ENCODE measurements around the gene HS1BP3.
A peak's percentile ranks its signal among the peaks of the same experiment; 100 is the strongest.

HS1BP3 gene

DNA sequence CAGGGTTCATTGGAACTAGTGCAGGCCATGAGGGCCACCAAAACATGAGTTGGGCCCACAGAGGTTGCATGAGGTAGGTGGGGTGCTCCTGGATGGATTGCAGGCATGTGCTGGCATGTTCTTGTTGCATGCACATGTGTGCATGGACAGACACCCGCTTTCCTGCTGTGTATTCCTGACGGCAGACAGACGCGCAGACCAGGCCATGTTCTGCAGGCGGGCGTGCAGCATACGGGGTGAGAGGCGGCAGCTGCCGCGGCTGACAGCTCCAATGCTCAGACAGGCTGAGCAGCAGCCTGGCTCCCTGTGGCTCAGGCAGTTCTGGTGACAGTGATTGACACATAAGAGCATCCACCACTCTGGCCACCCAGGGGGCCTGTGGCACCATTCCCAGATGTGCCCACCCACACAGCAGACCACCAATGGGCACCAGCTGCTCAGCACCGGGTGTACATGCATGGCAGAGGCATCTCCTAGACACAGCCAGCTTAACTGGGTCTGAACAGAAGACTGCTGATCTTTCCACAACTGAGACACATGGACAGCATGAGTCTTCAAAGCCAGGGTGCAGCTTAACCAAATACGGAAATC lies 21.2 kb downstream of the HS1BP3 start:
- no peak for DNase-seq (ENCODE audit: low read depth)

DNA sequence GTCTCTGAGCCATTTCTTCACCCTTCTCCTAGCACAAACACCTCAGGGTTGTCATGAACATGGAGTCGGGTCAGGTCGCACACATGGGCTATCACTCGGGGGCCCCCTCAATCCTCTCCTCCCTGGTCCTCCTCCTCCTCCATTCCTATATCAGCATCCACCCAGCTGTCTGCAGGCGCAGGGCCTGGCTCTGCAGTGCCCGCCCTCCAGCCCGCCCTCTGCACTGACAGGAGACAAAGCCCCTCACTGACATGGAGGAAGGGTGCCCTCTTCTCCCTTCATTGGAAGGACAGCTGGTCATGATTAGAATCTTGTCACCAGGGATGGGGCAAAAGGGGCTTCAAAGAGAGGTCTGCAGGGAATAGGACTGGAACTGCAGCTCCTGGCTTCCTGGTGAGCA lies 21.7 kb downstream of the HS1BP3 start:
- DNase-seq (ENCODE audit: low read depth), result no peak

DNA sequence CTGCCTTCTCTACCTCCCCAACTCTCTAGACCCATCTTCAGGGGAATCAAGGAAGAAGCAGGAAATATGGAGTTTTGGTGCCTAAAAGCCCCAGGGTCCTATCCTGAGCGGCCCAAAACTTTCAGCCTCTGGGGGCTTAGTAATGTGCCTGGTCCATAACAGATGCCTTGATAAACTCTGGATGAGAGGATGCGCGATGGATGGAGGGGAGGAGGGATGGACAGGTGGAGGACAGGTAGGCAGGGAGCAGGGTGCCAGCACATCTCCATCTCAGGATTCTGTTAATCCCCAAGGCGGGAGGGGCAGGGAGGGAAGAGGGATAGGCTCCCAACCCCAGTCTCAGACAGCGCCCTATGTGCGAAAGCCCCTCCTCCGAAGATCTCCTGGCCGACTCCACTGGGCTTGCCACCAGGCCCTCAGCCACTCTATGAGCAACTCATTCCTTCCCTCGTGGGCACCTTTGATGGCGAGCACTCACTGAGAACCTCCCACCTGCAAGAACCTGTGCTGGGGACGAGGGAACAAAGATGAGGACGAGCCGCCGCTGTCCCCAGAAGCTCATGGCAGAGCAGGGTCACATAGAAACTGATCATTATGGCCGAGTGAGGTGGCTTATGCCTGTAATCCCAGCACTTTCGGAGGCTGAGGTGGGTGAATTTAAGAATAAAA lies 23.1 kb downstream of the HS1BP3 start:
- DNase-seq (ENCODE audit: low read depth), result no peak

DNA sequence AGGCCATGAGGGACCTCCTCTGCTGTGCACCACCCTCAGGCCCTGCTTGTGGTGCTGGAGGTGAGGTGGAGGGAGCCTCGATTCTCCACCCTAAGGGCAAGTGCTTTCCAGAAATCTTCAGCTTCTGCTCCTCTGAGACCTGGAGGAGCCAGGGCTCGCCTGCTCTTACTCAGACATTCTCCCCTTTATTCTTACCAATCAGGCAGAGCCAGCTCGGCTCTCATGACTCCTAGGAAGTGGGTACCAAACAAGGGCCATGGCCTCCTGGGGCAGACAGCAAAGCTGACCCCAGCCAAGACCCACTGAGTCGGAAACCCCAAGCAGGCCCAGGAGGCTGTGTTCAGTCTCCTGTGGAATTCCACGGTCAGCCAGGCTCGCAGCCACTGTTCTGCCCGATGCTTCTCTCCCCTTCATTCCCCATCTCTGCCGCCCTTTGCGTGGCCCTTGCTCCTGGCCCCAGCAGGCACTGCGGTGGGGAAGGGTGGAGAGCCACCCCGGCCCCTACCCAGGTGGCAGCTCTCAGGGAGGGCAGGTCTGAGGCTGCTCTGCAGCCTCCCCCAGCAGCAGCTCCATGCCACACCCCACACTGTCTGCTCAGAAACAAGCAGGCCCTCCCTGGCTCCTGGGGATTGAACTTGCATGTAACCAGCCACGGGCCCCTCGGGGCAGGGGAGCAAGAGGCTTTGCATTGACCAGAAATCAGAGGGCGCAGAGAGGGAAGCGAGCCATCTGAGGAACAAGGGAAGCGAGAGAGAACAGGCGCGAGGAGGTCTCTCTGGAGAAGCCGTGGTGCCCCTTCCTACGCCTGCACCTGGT lies 24.0 kb downstream of the HS1BP3 start:
- no peak for DNase-seq (ENCODE audit: low read depth)

DNA sequence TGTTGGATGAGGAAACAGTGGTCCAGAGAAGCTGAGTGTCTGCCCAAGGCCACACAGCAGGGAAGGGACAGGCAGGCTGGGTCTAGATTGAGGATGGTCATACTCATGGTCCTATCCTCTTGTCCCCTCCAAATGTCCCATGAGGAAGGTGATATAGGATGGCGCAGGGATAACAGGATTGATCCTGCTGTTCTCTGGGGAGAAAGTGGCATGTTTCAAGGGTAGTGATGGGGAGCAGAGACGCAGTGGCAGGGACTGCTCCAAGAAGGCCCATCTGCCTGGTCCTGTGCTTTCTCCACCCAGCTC lies 24.6 kb downstream of the HS1BP3 start:
- no peak for DNase-seq (ENCODE audit: low read depth)

DNA sequence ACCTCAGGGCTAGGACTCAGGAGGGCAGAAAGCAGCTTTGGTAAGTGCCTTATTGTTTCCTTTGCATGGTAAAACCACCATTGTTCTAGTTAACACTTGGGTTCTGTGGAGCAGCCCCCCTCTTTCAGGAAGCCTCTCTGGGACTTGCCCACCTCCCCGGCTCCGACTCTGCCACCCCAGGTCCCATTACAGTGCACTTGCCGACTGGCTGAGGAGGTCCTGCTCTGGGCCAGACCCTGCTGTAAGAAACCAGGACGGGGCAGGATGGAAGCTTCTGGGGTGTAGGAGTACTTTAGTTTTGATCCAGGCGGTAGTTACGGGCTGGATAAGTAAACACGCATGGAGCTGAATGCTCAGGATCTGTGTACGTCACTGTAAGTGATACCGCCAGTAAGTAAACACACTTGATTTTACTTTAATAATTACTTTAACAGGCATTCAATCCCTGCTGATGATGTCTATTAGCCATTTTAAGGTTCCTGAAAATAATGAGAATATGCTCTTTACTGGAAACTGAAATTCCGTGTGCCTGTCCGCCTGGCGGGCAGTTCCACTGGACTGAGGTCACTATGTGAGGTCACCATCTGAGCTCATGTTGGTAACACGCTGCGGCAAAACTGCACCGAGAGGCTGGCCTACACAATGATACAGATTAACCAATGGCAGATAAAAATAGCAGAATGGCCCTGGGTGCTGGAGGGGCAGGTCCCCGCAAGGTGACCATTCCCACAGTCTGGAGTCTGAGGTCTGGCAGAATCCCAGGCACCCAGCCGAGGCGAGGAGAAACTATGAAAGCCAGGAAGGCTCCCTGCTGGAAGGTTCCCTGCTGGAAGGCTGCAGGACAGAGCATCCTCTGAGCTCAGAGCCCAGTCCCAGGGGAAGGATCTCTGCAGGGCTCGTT lies 25.2 kb downstream of the HS1BP3 start:
- no peak for DNase-seq (ENCODE audit: low read depth)

DNA sequence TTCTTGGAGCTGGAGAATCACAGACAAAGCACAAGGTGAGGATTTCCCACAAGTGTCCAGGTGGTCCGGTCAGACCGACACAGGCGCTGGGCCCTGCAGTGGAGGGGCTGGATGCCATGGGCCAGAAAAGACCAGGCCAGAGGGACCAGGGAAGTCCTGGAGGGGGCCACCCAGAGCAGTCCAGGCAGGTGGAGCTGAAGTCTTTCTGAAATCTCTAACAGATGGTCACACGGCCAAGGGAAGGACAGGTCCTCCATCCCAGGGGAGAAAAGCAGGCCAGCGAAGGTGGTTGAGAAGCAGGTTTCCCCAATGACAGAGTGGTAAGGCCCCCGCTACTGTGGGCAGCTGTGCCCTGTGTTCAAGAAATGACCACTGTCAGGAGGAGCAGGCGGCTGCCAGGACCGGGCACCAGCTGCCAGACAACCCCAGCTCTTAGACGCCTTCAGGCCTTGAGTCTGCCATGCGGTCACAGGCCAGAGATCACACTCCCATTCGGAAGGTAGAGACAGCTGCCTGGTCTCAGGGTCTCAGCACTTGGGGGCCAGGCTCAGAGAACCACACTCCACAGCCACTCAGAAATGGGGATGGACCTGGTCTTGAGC lies 25.9 kb downstream of the HS1BP3 start:
- DNase-seq (ENCODE audit: low read depth), result no peak

DNA sequence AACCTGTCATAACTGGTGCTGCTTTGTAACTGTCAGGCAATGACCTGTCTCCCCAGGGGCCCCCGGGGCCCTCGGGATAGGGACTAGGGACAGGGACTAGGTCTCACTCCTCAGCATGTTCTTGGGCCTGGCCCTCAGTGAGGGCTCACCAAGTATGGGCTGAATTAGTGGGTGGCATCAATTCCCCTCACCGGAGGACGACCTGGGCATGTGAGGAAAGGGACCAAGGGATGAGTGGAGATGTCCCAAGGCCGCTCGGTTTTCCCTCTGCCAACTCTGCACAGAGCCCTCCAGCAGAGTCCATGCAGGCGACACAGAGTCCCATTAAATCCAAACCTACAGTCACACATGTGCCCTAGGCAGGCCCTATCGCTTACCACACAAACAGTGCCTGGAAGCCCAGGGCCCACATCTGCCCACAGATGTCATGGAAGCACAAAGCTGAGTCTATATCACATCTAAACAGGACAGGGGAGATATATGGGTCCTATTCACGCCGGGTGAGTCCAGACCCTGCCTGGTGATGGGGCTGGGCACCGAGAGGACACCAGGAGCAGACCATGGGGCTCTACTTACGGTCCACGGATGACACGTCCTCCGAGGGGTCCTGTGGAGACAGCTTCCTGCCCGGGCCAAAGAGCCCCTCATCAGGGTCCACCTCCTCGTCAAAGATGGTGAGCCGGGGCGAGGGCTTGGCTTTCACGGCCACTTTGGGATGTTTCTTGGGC lies 26.6 kb downstream of the HS1BP3 start:
- DNase-seq (ENCODE audit: low read depth), result no peak

DNA sequence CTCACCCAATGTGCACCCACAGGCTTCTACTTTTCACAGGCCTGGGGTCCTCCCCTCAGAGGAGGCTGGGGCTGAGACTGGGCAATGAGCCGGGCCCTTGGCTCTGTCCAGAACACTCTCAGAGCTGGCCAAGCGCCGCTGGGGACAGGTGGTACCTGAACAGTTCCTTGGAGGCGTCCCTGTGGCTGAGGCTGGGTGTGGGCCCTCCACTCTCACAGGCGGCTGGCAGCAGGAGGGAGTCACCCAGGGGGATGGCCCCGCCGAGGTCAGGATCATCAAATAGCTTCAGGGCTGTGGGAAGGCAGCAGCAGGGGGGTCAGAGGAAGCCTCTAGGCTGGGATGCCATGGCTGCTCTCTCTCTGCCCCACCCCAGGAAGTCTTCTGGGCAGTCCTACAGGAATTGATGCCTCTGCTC lies 27.1 kb downstream of the HS1BP3 start:
- no peak for DNase-seq (ENCODE audit: low read depth)

DNA sequence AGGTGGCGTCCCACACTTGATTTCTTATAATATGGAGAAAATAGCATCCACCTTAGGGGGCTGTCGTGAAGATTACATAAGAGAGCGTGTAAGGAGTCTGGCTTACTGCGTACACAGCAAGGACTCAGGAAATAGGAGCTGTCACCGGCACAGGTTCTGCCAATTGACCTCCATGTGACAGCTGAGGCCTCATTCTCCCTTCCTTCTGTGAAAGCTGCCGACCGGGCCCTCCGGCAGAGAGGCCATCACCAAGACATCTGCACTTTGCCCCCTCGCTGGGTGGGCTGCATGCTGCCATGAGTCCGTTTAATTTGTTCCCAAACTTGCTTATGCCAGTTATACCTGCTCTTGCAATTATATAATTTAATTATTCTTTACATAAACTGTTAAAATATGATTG lies 27.7 kb downstream of the HS1BP3 start:
- no peak for DNase-seq (ENCODE audit: low read depth)

DNA sequence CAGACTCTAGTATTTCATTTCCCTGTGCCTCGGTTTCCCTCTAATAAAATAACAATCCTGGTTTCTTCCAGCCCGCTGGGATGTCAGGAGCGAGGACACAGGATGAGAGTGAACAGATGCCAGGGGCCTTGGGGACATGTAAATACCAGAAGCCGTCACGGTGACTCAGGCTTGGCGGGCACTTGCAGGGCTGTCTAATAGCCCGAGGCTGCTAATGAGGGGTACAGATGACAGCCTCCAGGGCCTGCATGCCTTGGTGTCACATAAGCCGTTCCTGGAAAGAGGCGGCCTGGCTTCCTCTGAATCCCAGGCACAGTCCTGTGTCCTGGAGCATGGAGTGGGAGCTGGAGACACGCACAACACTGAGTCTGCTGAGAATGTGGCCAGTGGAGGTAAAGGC lies 28.2 kb downstream of the HS1BP3 start:
- no peak for DNase-seq (ENCODE audit: low read depth)

DNA sequence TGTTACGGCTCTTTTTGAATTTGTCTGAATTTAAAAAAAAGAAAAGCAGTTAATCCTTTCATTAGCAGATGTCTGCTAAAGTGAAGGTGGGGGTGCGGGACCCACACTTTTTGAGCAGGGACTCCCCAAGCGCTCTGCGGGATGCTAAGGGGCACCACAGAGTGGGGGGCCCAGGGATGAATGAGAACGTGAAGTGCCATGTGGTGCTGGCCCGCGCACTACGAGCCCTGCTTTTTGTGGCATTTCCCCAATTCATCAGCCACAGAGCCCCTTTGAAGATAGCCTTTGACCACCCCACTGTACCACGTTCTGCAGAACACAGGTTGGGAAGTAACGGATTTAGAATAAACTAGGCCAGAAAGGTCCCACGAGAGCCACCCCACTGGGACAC lies 28.6 kb downstream of the HS1BP3 start:
- no peak for DNase-seq (ENCODE audit: low read depth)

DNA sequence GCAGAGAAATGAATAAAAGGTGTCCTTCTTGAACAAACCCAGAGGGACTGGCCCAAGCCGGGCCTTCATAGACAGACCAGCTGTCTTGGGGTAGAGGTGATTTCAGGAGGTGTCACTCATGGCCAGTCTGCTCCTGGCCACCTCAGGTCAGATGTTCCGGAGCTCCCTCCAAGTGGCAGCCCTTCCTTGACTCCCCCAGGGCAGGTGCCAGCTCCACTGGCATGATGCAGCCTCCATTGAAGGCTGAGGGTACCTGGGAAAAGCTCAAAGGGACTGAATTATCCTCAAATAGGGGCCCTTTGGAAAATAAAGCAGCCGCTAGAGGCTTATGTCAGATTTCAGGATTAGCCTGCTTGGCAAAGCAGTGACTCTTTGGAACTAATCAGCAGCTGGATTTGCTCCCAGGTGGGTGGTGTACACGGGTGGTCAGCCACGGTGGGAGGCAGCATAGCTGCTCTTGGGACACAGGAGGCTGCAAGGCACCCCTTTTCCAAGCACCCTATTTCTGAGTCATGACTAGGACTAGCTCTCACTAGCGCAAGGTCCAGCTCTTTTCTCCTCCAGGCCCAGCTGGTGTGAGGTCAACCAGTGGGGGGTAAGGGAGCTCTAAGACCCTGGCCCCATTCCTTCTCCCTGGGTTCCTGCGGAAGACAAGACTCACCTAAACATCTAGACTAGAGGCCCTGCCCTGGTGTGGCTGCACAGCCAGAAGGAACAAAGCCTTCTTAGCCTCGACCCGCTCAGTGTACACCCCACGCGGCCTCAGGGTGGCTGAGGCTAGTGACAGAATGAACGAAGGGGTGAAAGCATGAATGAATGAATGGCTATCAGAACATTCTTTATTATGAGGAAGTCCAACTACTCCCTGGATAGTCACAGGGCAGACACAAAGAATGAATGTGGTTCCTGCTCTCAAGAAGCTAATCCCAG lies 29.3 kb downstream of the HS1BP3 start:
- DNase-seq (ENCODE audit: low read depth), result no peak

DNA sequence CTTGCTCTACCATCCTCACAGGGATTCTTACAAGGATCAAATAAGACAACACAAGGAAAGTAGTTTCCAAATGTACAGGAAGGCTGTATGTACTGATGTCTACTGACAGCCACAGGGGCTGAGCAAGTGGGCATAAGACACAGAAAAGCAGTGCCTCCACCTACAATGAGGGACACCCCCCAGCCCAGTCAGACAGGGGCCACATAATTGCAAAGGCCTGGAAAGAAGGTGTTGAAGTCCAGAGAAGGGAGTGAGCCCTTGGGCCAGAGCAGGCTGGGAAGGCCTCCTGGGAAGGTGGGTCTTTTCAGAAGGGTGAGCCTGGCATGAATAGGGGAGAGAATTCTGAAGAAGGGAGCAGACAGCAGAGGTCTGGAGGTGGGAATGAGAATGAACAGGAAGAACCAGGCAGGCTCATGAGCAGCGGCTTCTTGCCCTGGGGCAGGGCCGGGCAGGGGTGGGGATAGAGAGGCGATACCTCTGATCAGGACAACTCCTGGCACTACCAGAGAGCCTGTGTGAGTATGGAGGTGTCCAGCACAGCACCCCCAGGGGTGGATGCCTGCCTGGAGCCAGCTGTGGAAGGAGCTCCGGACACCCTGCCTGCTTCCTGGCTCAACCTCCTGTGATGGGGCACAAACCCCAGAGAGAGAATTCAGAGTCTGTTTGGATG lies 30.1 kb downstream of the HS1BP3 start:
- DNase-seq (ENCODE audit: low read depth), result no peak

DNA sequence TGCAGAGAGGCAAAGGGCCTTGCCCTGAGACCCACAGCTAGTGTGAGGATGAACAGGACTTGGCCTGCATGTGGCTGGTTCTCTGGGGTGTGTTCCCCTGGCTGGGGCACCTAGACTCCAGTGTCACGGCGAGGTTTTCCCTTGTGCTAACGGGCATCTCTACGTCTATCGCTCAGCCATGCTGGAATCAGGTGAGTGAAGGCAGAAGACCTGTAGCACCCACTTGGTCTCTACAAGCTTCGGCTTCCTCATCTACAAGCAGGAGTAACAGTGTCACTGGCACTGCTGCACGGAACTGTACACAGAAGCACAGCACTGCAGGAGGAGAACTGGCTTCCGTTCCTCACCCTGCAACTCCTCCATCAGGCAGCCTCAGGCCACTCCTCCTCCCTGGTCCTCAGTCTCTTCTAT lies 30.6 kb downstream of the HS1BP3 start:
- DNase-seq (ENCODE audit: low read depth), result no peak

DNA sequence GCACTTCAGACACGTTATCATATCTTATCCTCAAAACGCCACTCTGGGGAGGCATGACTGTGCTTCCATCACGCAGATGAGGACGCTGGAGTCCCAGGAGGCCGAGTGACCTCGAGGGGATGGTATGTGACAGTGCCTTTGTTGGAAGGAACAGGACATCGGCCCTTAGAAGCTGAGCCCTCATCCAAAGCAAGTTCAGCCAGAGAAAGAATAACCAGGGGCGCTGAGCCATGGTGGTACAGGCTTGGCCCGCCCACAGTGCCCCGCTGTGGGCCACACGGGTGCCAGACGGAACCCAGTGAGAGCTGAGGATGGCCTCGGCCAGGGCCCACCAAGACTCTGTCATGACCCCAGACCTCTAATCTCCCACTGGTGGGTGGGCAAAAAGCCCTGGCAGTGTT lies 31.3 kb downstream of the HS1BP3 start:
- DNase-seq (ENCODE audit: low read depth), result no peak

DNA sequence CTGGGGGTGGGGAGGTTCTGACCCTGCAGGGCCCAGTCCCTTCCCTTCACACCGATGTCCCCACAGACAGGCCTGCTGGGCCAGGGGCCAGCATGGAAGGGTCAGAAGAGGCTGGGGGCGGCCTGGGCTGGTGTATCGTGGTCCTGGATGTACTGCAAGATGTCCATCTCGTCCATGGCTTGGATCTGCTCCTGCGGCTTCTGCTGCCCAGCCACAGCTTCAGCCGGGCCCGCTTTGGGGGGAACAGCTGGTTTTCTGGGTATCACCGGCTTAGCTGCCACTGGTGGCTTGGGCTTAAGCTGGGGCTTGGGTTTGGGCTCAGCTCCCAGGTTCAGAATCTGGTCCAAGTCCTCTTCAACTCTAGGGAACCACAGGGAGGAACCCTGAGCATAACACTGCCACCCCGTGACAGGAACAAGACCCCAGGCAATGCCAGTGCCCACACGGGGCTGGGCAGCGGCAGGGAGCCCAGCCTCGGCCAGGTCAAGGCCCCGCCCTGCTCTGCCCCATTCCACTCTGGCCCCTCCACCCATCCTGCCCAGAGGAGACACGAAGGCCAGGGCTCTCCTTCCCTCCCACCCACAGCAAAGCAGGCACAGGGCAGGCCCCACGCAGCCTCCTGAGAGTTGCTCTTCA lies 31.9 kb downstream of the HS1BP3 start:
- DNase-seq (ENCODE audit: low read depth), result no peak

DNA sequence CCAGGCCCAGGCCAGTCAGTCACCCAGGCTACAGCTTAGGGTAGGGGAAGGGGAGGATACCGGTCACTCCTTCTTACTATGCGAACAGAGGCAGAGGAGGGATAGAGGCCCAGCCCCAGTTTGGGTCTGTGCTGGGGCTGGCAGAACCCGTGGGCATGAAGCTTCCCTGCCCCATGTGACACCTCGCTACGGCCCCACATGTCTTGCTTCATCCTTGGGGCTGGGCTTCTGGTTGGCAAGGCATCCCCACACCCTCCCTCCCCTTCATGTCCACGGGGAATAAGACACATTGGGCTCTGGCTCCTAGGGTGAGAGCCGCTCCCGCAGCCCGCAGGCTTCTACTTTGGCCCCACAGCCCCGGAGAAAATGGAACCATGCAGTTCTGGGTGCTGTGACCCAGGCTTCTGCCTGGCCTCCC lies 32.4 kb downstream of the HS1BP3 start:
- no peak for DNase-seq (ENCODE audit: low read depth)

DNA sequence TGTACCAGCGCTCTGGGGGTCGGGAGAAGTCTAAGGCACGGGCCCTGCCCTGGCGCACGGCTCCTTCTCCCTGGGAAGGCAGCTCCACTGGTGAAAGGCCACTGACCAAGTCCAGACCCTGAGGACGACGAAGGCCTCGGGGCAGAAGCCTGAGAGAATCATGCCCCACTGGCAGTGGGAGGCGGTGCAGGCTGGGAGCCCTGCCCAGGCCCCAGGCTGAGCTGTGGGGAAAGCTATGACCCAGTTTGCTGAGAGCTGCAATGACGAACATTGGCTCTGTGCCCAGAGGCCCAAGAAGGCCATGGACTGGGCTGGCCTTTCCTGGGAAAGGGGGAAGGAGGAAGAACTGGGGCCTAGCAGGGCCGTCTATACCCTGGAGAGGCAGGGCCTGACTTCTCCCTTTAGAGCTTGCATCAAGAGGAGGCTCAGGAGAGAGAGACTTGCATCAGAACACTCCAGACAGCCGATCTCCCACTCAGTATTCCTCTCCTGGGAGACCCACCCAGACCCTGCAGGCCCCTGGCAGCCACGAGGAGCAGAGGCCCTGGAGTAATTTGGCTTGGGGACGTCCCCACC lies 32.9 kb downstream of the HS1BP3 start:
- peak; percentile 100 for DNase-seq (ENCODE audit: low read depth)

Measured in stromal cell of bone marrow (primary cell).